HL-60 (cell line): Measurements from ENCODE around the gene LAMP2.

Source experiments
- DNase-seq, 2 experiments: peaks; one replicate each; pipeline ENCODE4 v3.0.0-alpha.2; 2010 to 2020; ENCODE audit warnings: low read depth in 1 of 2, low spot score in 1 of 2
- H3K27ac ChIP-seq: fragments of 250-450 bp; sonication (Bioruptor Pico); replicated peaks from 2 replicates; pipeline ENCODE4 v1.5.1; 2020; ENCODE audit warnings: mild to moderate bottlenecking, moderate library complexity
- H3K27me3 ChIP-seq: fragments of 250-450 bp; sonication (Bioruptor Pico); 2 replicates; pipeline ENCODE4 v1.5.1; 2021; ENCODE audit warnings: mild to moderate bottlenecking, moderate library complexity; ENCODE audit not compliant: insufficient read depth, poor library complexity, severe bottlenecking
- H3K4me3 ChIP-seq: replicated peaks from 2 replicates; pipeline ENCODE4 v1.5.1; 2011; ENCODE audit warnings: mild to moderate bottlenecking, control low read depth, low read length; ENCODE audit not compliant: insufficient read depth
- GABPA ChIP-seq: IDR thresholded peaks from 2 replicates; pipeline ENCODE4 v1.6.1; 2012; ENCODE audit warnings: low read depth
- POLR2AphosphoS5 ChIP-seq: IDR thresholded peaks from 2 replicates; pipeline ENCODE4 v1.6.1; 2012; ENCODE audit warnings: low read depth
- SPI1 ChIP-seq: IDR thresholded peaks from 2 replicates; pipeline ENCODE4 v1.6.1; 2012; ENCODE audit warnings: low read depth, mild to moderate bottlenecking, borderline replicate concordance
- TF ChIP-seq, protein P1 (sequence below): IDR thresholded peaks from one replicate; pipeline ENCODE4 v1.5.1; 2011; ENCODE audit warnings: low read length, control low read depth, inconsistent platforms; ENCODE audit not compliant: insufficient read depth
- TF ChIP-seq, protein P2 (sequence below): IDR thresholded peaks from 2 replicates; pipeline ENCODE4 v1.6.1; 2012; ENCODE audit warnings: low read depth; ENCODE audit not compliant: insufficient replicate concordance

Gene LAMP2

DNA sequence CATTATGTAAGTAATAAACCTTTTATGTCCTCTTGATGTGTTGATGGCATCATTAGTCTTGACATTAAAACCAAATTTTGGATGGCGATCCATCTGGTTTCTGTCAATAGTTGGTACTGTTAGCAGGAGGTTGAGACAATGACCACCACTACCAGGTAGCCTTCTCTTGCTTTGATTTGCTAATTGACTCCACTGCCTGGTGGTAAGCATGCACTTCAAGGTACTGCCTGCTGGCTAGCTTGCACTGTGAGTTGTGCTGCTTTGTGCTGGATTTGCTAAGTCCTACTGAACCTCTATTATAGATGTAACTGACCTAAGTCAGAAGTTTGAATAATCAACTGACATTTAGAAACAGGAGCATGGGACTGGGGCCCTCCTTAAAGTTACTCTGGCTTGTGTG is 60.9 kb downstream of the LAMP2 start:
- Histone ChIP-seq H3K4me3 (no peak overlapping the region), H3K27me3 (no peaks in the 10 kb centered on the region), H3K27ac (no peak overlapping the region)
- DNase-seq = no peak
- TF ChIP-seq, protein P1, sequence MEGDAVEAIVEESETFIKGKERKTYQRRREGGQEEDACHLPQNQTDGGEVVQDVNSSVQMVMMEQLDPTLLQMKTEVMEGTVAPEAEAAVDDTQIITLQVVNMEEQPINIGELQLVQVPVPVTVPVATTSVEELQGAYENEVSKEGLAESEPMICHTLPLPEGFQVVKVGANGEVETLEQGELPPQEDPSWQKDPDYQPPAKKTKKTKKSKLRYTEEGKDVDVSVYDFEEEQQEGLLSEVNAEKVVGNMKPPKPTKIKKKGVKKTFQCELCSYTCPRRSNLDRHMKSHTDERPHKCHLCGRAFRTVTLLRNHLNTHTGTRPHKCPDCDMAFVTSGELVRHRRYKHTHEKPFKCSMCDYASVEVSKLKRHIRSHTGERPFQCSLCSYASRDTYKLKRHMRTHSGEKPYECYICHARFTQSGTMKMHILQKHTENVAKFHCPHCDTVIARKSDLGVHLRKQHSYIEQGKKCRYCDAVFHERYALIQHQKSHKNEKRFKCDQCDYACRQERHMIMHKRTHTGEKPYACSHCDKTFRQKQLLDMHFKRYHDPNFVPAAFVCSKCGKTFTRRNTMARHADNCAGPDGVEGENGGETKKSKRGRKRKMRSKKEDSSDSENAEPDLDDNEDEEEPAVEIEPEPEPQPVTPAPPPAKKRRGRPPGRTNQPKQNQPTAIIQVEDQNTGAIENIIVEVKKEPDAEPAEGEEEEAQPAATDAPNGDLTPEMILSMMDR = no peak
- TF ChIP-seq POLR2AphosphoS5 = no peak

DNA sequence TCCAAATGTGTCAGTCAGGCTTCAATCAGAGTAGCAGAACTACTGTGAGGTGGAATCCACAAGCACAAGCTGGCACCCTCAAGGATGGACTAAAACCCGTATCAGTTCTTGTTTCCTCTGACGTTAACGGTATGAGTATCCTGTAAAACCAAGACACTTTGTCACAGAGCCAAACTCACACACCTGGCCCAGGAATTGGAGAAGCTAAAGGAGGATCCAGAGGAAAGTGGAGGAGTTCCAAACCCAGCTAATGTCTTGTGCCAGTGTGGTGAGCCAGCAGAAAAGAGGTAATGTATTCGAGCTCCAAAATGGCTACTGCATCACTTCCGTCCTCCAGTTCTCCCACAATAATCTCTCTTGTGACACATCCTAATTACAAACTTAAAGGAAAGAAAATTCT is 62.5 kb downstream of the LAMP2 start:
- Histone ChIP-seq H3K4me3 (no peak overlapping the region), H3K27ac (no peak overlapping the region), H3K27me3 (no peaks in the 10 kb centered on the region)
- no peak for TF ChIP-seq SPI1
- no peak for TF ChIP-seq GABPA
- TF ChIP-seq, protein P1 = no peak
- TF ChIP-seq, protein P2, sequence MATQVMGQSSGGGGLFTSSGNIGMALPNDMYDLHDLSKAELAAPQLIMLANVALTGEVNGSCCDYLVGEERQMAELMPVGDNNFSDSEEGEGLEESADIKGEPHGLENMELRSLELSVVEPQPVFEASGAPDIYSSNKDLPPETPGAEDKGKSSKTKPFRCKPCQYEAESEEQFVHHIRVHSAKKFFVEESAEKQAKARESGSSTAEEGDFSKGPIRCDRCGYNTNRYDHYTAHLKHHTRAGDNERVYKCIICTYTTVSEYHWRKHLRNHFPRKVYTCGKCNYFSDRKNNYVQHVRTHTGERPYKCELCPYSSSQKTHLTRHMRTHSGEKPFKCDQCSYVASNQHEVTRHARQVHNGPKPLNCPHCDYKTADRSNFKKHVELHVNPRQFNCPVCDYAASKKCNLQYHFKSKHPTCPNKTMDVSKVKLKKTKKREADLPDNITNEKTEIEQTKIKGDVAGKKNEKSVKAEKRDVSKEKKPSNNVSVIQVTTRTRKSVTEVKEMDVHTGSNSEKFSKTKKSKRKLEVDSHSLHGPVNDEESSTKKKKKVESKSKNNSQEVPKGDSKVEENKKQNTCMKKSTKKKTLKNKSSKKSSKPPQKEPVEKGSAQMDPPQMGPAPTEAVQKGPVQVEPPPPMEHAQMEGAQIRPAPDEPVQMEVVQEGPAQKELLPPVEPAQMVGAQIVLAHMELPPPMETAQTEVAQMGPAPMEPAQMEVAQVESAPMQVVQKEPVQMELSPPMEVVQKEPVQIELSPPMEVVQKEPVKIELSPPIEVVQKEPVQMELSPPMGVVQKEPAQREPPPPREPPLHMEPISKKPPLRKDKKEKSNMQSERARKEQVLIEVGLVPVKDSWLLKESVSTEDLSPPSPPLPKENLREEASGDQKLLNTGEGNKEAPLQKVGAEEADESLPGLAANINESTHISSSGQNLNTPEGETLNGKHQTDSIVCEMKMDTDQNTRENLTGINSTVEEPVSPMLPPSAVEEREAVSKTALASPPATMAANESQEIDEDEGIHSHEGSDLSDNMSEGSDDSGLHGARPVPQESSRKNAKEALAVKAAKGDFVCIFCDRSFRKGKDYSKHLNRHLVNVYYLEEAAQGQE = no peak
- no peak for TF ChIP-seq POLR2AphosphoS5
- DNase-seq = no peak

DNA sequence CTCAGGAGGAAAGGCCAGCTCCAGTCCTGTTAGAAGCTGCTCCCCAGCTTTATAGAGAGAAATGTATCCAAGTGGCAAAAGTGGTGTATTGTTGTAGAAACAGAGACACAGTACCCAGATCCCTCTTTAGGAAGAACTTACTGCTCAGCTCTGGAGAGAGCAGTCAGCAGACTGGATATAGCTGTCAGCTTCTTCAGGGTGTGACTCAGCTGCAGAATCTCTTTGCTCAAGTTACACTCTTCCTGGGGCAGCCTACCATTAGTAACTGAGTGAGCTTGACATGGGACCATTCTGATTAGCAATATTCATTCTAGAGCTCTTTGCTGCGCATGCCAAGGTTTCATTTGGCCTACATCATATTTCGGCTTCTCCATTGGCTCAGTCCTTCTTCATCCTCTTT is 66.7 kb downstream of the LAMP2 start:
- Histone ChIP-seq H3K27ac (no peak overlapping the region), H3K4me3 (no peak overlapping the region), H3K27me3 (no peaks in the 10 kb centered on the region)
- no peak for DNase-seq
- TF ChIP-seq GABPA (no peak), POLR2AphosphoS5 (no peak), SPI1 (no peak)
- TF ChIP-seq, protein P1 = no peak
- TF ChIP-seq, protein P2 = no peak

DNA sequence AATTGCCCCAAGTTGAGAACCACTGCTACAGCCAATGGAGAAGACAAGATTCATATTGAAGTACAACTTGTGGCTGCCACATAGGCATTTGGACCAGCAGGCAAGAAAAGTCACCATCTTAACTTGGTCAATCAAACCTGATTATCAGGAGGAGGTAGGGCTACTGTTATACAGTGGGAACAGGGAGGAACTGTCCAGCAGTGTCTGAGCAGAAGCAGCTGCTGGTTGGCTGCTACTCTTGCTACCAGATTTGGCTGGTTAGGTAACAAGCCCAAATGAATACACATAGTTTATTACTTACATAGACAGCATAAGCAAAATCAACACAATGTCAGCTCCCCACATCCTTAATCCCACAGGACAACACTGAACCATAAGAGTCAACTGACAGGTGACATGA is 67.8 kb downstream of the LAMP2 start:
- H3K27ac ChIP-seq = no peak overlapping the region
- no peak overlapping the region for H3K4me3 ChIP-seq
- DNase-seq = no peak
- TF ChIP-seq POLR2AphosphoS5 (no peak), SPI1 (no peak), GABPA (no peak)
- TF ChIP-seq, protein P1 = no peak
- TF ChIP-seq, protein P2 = peak; percentile 86
- H3K27me3 ChIP-seq = no peaks in the 10 kb centered on the region
